ENCODE data around the gene CMTM6.
"Not testable (repeated sequence)": the region's sequence is repeated elsewhere in the genome, so short reads cannot be mapped to it uniquely, and the experiment has no call there.

CMTM6 gene

DNA sequence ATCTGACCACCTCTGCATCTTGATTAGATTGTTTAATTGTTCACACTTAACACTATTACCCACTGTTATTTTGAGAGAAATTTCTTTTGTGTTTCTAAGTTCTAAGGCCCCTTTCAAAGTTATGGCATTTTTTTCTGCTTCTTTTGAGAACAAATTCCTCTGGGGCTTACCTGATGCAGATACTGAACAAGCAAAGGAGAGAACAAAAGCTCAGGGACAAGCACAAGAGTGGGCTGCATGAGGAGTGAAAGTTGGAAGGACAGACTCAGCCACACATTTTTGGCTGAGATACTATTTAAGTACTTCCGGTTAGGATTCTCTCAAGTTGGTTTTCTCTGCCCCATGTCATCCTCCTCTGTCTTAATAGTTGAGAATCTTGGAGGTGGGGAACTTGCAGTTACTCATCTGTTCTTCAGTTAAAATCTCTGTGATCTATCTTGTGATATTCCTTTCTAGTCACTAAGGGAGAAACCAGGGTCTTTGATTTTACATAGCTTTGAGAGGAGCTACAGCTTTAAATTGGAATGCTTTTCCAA, 54.7 kb downstream of the CMTM6 start:
- DNase-seq (ENCODE audit: low spot score) = no peak

DNA sequence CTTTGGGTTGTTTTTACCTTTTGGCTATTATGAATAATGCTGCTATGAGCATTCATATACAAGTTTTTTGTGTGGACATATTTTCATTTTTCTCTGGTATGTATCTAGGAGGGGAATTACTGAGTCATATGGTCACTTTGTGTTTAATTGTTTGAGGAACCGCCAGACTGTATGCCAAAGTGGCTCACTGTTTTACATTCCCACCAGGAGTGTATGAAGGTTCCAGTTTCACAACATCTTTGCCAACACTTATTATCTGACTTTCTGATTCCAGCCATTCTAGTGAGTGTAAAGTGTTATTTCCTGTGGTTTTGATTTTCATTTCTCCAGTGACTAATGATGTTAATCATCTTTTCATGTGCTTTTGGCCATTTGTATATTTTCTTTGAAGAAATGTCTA, 59.2 kb downstream of the CMTM6 start:
- DNase-seq (ENCODE audit: low spot score) = no peak

DNA sequence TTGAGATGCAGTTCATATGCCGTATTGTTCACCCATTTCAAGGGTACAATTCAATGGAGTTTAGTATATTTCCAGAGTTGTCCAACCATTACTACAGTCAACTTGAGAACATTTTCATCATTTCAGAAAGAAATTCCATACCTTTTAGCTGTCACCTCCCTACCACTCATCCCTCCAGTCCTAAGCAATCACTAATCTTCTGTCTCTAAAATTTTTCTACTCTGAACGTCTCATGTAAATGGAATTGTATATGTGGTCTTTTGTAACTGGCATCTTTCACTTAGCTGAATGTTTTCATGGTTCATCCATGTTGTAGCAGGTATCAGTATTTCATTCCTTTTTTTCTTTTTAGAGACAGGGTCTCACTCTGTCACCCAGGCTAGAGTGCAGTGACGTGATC, 59.9 kb downstream of the CMTM6 start:
- no peak for DNase-seq (ENCODE audit: low spot score)

DNA sequence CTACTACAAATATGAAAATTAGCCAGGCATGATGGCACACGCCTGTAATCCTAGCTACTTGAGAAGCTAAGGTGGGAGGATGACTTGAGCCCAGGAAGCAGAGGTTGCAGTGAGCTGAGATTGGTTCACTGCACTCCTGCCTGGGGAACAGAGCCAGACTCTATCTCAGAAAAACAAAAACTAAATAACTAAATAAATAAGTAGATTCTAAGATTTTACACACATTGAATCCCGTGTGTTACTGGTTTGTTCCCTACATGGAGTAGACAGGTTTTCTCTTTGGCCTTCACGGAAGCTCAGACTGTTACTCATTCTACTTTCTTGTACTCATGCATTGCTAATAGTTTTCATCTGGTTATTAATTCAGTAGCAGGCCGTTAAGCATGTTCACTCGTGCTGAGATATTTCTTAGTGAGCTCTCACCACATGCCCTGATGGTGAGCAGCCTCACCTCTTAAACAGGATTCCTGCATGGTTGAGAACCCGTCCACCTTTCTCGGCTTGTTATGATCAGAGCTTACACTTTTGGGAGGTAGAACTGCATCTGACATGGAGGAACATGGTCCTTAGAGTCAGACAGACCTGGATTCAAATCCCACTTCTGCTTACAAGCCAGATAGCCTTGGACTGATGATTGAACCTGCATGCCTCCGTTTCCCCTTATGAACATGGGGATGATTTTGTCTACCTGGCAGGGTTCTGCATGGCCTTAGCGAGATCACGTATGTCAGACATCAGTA, 61.9 kb downstream of the CMTM6 start:
- no peak for DNase-seq (ENCODE audit: low spot score)

DNA sequence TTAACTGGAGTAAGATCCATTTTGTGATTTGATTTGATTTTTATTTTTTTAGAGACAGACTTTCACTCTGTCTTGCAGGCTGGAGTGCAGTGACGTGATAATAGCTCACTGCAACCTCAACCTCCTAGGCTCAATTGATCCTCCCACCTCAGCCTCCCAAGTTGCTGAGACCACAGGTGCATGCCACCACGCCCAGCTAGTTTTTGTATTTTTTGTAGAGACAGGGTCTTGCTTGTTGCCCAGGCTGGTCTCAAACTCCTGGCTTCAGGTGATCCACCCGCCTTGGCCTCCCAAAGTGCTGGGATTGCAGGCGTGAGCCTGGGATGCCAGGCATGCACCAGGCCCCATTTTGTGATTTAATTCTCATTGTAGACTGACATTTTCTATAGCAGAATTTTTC, 63.2 kb downstream of the CMTM6 start:
- not testable (repeated sequence) for DNase-seq (ENCODE audit: low spot score)

DNA sequence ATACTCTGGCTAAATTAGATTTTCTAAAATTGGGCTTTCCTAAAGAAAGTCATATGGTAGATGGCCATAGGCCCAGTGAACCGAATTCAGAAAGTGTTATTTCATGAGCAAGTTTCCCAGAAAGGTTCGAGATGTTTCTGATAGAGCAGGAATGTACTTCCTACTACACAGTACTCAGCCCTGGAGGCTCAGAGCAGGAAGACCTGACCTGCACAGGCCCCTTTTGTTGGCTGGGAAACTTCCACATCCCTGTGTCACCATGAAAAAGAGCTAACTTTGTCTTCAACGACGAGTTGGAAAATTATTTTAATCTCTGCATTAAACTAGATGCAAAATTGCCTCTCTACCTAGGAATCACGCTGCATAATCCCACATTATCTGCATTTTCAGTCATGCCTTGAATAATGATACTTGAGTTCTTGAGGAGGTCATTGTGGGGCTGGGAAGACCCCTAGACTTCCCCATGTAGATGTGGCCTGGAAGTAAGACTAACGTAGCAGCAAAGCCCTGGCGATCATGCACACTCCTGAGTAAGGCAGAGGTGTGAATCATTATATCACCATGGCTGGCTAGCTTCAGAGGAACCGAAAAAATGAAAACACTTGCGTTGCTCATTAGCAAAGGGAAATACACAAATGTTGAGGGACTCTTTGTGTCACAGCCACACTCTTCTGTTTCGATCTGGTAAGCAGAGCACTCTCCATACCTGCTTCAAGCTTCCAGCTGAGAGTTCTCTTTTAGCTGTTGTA, 63.9 kb downstream of the CMTM6 start:
- no peak for DNase-seq (ENCODE audit: low spot score)

DNA sequence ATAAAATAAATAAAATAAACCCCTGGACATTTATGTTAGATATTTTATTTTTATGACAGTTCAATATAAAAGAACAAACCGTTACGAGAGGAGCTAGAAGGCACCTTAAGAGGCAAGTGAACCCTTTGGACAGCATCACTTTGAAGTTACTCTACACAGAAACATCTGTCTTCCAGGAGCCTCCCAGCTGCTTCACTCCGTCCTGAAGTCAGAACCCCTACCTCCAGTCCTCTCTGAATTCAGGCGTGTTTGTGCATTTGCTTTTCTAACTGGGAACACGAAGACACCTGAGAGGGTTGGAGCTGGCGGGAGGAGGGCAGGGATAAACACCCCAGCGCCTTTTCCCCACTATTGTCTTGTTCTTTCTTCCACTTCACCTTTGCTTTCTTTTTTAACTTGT, 64.8 kb downstream of the CMTM6 start:
- no peak for DNase-seq (ENCODE audit: low spot score)

DNA sequence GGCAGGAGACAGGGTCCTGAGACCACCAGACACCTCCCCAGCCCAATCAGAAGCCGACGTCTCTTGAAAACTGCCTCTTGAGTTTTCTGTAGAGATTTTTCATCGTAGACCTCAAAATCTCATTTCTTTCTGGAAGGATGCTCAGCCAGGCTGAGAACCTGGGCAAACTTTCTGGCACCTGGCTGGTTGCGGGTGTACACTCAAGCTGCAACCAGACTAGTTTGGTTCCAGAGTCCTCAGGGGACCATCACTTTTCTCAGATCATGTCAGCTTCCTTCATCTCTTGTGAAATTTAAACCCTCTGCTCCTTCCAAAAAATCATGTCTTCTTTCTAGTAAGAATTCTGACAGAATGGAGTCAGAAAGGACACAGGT, 65.8 kb downstream of the CMTM6 start:
- no peak for DNase-seq (ENCODE audit: low spot score)

DNA sequence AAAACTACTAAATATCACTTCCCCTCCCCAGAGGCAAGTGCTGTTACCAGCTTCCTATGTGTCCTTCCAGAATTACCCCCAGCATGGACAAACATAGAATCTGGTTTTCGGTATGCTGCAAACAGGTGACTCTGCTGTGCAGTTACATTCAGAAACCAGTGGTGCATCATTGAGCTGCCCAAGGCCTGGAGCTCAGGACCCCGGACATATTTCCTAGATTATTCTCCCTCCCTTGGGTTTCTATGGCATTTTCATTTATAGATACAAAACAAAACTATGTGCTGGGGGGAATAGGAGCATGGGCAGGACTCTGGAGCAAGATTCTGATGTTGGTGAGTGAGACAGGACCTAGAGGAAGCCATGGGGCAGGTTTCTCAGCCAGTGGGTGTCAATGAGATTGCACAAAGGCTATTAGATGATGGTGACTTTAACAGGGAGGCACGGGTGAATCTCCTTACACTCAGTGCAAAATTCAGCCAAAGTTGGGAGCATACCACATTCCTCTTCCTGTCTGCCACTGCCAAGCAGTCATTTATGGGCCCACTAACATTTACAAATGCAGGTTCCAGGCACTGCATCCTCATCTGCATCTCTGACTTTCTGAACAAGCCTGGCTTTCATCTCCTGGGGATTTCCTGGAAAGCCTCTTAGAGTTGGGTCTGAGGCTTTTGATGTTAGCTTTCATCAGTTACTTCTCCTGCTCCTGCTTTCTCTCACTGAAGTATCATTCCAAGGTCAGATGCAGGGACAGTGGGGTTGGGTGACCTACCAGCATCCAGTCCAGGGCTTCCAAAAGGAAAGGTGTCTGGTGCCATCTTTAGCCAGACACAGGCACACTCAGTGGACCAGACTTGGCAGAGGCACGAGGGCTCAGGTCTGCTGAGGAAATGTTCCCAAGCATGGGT, 66.5 kb downstream of the CMTM6 start:
- DNase-seq (ENCODE audit: low spot score) = no peak

DNA sequence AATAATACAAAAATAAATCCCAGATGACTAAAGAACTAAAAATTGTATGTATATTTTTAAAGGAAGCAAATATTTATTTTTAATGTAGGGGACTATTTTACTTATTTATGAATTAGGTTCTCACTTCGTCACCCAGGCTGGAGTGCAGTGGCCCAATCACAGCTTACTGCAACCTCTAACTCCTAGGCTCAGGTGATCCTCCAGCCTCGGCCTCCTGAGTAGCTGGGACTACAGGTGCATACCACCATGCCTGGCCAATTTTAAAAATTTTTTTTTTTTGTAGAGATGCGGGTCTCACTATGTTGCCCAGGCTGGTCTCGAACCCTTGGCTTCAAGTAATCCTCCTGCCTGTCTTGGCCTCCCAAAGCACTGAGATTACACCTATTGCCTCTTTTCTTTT, 68.4 kb downstream of the CMTM6 start:
- no peak for DNase-seq (ENCODE audit: low spot score)

DNA sequence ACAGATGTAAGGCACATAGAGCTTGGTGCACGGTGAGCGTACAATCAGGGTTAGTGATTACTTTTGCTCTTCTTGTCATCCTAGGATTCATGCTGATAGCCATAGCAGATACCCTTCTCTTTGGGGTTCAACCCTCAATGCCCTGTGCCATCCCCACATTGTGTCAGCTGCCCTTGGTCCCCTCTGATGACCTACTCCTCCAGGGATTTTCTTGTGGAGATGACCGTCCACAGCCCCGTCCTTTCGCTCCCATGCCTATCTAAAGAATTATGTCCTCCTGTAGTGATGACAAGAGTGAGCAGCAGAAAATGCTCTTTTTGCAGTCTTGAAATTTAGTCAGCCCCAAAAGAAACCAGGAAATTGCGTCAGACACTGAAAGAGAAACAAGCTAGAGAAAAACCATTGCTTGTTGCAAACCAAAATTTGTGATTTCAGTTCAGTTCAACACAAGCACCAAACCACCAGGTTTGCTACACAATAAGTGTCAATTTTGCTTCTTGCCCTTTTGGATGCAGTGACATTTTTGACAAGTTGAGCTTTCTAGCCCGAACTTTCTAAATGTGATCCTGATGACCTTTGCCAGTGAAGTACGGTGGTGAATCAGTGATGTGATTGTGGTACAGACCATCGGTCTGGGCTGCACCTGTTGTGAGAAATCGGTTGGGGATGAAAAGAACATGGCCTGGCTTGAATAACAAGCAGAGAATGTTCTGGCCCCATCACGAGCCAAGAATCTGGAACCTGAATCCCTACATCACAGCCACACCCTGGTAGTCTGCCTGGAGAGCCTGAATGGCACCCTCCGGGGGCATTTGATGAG, 69.7 kb downstream of the CMTM6 start:
- no peak for DNase-seq (ENCODE audit: low spot score)

DNA sequence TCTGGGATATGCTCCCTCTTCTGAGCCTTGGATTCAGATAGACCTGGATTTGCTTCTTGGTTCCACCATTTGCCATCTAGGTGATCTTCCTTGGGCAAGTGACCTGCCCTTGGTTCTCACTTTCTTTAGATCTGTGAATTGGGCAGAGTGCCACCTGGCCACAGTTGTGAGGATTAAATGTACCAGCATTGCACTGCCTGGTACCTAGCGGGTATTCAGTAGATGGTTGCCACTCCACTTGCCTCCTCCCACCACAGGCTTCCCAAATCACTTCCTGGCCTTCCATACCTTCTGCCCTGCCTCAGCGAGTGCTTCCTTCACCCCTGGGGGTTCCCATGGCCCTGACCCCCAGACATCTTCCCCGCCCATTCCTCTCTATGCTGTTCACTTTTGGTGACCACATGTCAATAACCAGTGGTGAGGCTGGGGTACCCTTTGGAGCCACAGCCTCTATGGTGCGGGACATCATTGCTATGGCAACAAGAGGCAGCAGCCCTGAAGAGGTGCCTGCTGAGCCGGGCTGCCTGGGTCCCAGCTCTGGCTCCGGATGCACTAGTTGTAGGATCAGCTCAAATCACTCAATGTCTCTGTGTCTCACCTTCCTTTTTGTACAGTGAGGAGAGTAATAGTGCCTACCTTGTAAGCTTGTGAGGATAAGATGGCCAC, 70.5 kb downstream of the CMTM6 start:
- DNase-seq (ENCODE audit: low spot score) = no peak

DNA sequence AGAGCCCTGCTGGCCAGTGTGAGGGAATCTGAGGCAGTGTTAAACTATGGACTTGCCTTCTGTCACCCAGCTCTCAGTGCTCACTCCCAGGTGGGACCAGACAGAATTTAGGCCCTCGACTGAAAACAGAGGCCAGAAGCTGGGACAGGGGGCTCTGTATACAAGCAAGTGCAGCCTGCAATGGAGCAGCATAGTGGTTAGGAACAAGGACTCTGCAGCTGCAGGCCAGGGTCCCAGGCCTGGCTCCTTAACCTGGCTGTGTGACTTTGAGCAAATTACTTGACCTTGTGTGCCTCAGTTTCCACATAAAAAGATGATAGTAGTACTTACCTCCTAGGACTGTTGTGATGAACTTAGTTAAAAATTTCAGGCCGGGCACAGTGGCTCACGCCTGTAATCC, 71.2 kb downstream of the CMTM6 start:
- DNase-seq (ENCODE audit: low spot score) = no peak
